B cell (primary cell): ENCODE data around the gene PREX1. TPM values are rescaled to one million over a fixed set of nuclear protein-coding genes. Genes with fewer than 3 reads are reported as not detected.

Source experiments
- ATAC-seq: fragments of 200-7000 bp; cut with Tn5 transposase; one replicate; pipeline ENCODE4 v1.10.0; 2021; ENCODE audit warnings: low read depth, mild to moderate bottlenecking, moderate number of reproducible peaks, moderate library complexity
- CTCF ChIA-PET: fragments of 350-600 bp; sonication (Branson Sonifier 250); formaldehyde crosslinking; loops from one replicate; lab custom pipeline; 2021; ENCODE audit warnings: antibody characterized with exemption, inconsistent platforms; lab: Charles Lee
- POLR2A ChIA-PET: fragments of 350-600 bp; sonication (Branson Sonifier 250); formaldehyde crosslinking; loops from one replicate; lab custom pipeline; 2021; ENCODE audit warnings: antibody characterized with exemption; lab: Charles Lee
- DNase-seq: peaks from one replicate; pipeline ENCODE4 v3.0.0; 2013
- H2AFZ ChIP-seq: 2 replicates; pipeline ENCODE4 v1.6.1; 2012; ENCODE audit warnings: mild to moderate bottlenecking, low read depth, low read length; ENCODE audit not compliant: insufficient read depth, poor library complexity, severe bottlenecking
- H3K27ac ChIP-seq, 2 donors: 1 replicate in 1 of 2; 2 replicates in 1 of 2; pipeline ENCODE4 v1.5.1; 2012 to 2013; ENCODE audit warnings: low read length in 2 of 2, mild to moderate bottlenecking in 2 of 2, moderate library complexity in 1 of 2
- H3K27me3 ChIP-seq, 4 experiments: fragments of 200-600 bp in 1 of 4; sonication (generic) in 1 of 4; replicated peaks in 1 of 4; 1 replicate in 2 of 4; 2 replicates in 2 of 4; pipeline versions ENCODE4 v1.6.1 to v1.7.0; 2013 to 2016; ENCODE audit warnings: low read length in 3 of 4, mild to moderate bottlenecking in 2 of 4, mixed read lengths in 1 of 4, moderate library complexity in 1 of 4; ENCODE audit not compliant: insufficient read depth in 4 of 4, control insufficient read depth in 3 of 4; ENCODE audit errors: control extremely low read depth in 1 of 4
- H3K36me3 ChIP-seq, 2 experiments: replicated peaks in 1 of 2; 1 replicate in 1 of 2; 2 replicates in 1 of 2; pipeline versions ENCODE4 v1.6.1 to v1.7.1; 2013; ENCODE audit warnings: low read length in 1 of 2; ENCODE audit not compliant: insufficient read depth in 2 of 2, control insufficient read depth in 1 of 2; ENCODE audit errors: control extremely low read depth in 1 of 2, extremely low read depth in 1 of 2
- H3K4me1 ChIP-seq, 2 donors: fragments of 200-600 bp in 1 of 2; sonication (generic) in 1 of 2; 1 replicate in 1 of 2; 2 replicates in 1 of 2; pipeline versions ENCODE4 v1.5.1 to v1.6.1; 2013 to 2017; ENCODE audit warnings: low read length in 2 of 2; ENCODE audit not compliant: control insufficient read depth in 2 of 2, insufficient read depth in 2 of 2
- H3K4me2 ChIP-seq: replicated peaks from 2 replicates; pipeline ENCODE3; 2012; ENCODE audit warnings: mild to moderate bottlenecking, low read depth, low read length; ENCODE audit not compliant: poor library complexity, severe bottlenecking
- H3K4me3 ChIP-seq, 5 experiments: fragments of 200-600 bp in 1 of 5; sonication (generic) in 1 of 5; 1 replicate in 3 of 5; 2 replicates in 2 of 5; pipeline versions ENCODE4 v1.5.1 to v1.7.0; 2011 to 2016; ENCODE audit warnings: low read length in 4 of 5, mild to moderate bottlenecking in 4 of 5, low read depth in 2 of 5, control low read depth in 1 of 5, moderate library complexity in 1 of 5; ENCODE audit not compliant: insufficient read depth in 1 of 5; ENCODE audit errors: control extremely low read depth in 1 of 5, extremely low read depth in 1 of 5
- H3K79me2 ChIP-seq: fragments of 200-600 bp; sonication (generic); one replicate; pipeline ENCODE4 v1.6.0; 2016; ENCODE audit warnings: low read length; ENCODE audit not compliant: control insufficient read depth, insufficient read depth
- H3K9ac ChIP-seq: fragments of 200-600 bp; sonication (generic); 2 replicates; pipeline ENCODE4 v1.6.1; 2017; ENCODE audit warnings: mild to moderate bottlenecking, low read length, moderate library complexity
- H3K9me3 ChIP-seq, 3 donors: one replicate each; pipeline versions ENCODE4 v1.6.1 to v1.7.1; 2013; ENCODE audit warnings: low read length in 2 of 3; ENCODE audit not compliant: control insufficient read depth in 2 of 3, insufficient read depth in 1 of 3; ENCODE audit errors: control extremely low read depth in 1 of 3
- H4K20me1 ChIP-seq: 2 replicates; pipeline ENCODE4 v1.6.0; 2012; ENCODE audit warnings: mild to moderate bottlenecking, low read length; ENCODE audit not compliant: insufficient read depth, control insufficient read depth, poor library complexity, severe bottlenecking
- H3K27ac Mint-ChIP-seq: one replicate; pipeline ENCODE4 v1.8.0; 2021; ENCODE audit warnings: mixed read lengths
- H3K27me3 Mint-ChIP-seq: one replicate; pipeline ENCODE4 v1.8.0; 2021; ENCODE audit warnings: mixed read lengths
- H3K4me1 Mint-ChIP-seq: one replicate; pipeline ENCODE4 v1.8.0; 2021; ENCODE audit warnings: mixed read lengths
- H3K4me3 Mint-ChIP-seq: one replicate; pipeline ENCODE4 v1.8.0; 2021; ENCODE audit warnings: mixed read lengths
- H3K9me3 Mint-ChIP-seq: one replicate; pipeline ENCODE4 v1.8.0; 2022; ENCODE audit warnings: mixed read lengths; ENCODE audit not compliant: insufficient read depth
- CTCF ChIP-seq: fragments of 200-600 bp; IDR thresholded peaks from one replicate; pipeline ENCODE4 v1.8.0; 2022; ENCODE audit warnings: antibody characterized with exemption, mild to moderate bottlenecking
- EZH2 ChIP-seq: IDR thresholded peaks from 2 replicates; pipeline ENCODE4 v1.6.1; 2012; ENCODE audit warnings: borderline replicate concordance, low read depth, mild to moderate bottlenecking, moderate library complexity, low read length; ENCODE audit not compliant: insufficient read depth, poor library complexity, severe bottlenecking
- WGBS: methylation state at CpG from one replicate; pipeline ENCODE4 v1.1.5; 2013; ENCODE audit warnings: missing lambda C conversion rate; ENCODE audit not compliant: insufficient coverage; 5-methylcytosine and 5-hydroxymethylcytosine counted together
- intact Hi-C: fragments of 100-400 bp; cut with micrococcal nuclease; formaldehyde crosslinking; loops from one replicate; pipeline ENCODE4 v1.10.0; 2022
- polyA plus RNA-seq: library from polyadenylated mRNA; depleted of rRNA; stranded (reverse); fragments of >200 nt; gene quantifications from 2 replicates; pipeline ENCODE4 v1.2.3, GENCODE V29; 2012
- total RNA-seq, 2 donors: library from RNA; stranded (reverse); fragments of 120-200 nt in 1 of 2; gene quantifications; 1 replicate in 1 of 2; 2 replicates in 1 of 2; pipeline versions ENCODE4 v1.2.3 to v1.2.4, GENCODE V29; 2013 to 2022

PREX1 gene
- total and polyA plus RNA-seq, 2 donors (not counting 1 experiment from before 2014, with no cell fraction given): 79.1 to 99.4 TPM

GRCh38 chr20:48604426-48604825, 223.4 kb downstream of the PREX1 start:
- no peaks in the 10 kb centered on the region for H3K36me3 ChIP-seq
- peaks cover 0 to 5% (median 0%) of the 10 kb centered on the region in 4 experiments for H3K27me3 ChIP-seq
- no peaks in the 10 kb centered on the region for H3K4me1 ChIP-seq
- ChIA-PET CTCF (no interaction called here), POLR2A (no interaction called here)
- no peak overlapping the region for H3K27ac ChIP-seq
- no peaks in the 10 kb centered on the region for H3K79me2 ChIP-seq
- peaks cover 3% of the 10 kb centered on the region for H3K4me1 Mint-ChIP-seq
- TF ChIP-seq CTCF (no peak), EZH2 (no peak)
- H3K9me3 ChIP-seq: no peaks in the 10 kb centered on the region
- WGBS: 94% methylated on average over 9 of the region's 9 CpGs
- H2AFZ ChIP-seq: no peak overlapping the region
- no peaks in the 10 kb centered on the region for H4K20me1 ChIP-seq
- H3K27ac Mint-ChIP-seq: no peak overlapping the region
- no peak overlapping the region for H3K4me3 ChIP-seq
- no peak overlapping the region for H3K4me2 ChIP-seq
- peaks cover 14% of the 10 kb centered on the region for H3K27me3 Mint-ChIP-seq
- intact Hi-C loops: no loop called here
- no peak for ATAC-seq
- no peak overlapping the region for H3K4me3 Mint-ChIP-seq
- no peaks in the 10 kb centered on the region for H3K9me3 Mint-ChIP-seq
- no peak overlapping the region for H3K9ac ChIP-seq
- no peak for DNase-seq

- Histone ChIP-seq H3K79me2 (no peaks in the 10 kb centered on the region), H3K27ac (no peak overlapping the region), H3K4me2 (no peak overlapping the region), H4K20me1 (no peaks in the 10 kb centered on the region), H2AFZ (no peak overlapping the region), H3K9ac (no peak overlapping the region), H3K4me3 (no peak overlapping the region), H3K4me1 (no peaks in the 10 kb centered on the region), H3K27me3 (peaks cover 0 to 5% (median 0%) of the 10 kb centered on the region in 4 experiments), H3K9me3 (no peaks in the 10 kb centered on the region), H3K36me3 (no peaks in the 10 kb centered on the region)
- peaks cover 3% of the 10 kb centered on the region for H3K4me1 Mint-ChIP-seq
- ChIA-PET POLR2A (interaction anchor here (0.6 kb wide), 1 partner anchor 440 kb away, joined by 3 read pairs; no protein-coding TSS in a partner anchor), CTCF (no interaction called here)
- ATAC-seq (no peak), DNase-seq (no peak)
- no peak for TF ChIP-seq CTCF
- no peak for TF ChIP-seq EZH2
- intact Hi-C loops: no loop called here
- no peak overlapping the region for H3K27ac Mint-ChIP-seq
- no peaks in the 10 kb centered on the region for H3K9me3 Mint-ChIP-seq
- WGBS: 88% methylated on average over 11 of the region's 11 CpGs
- peaks cover 17% of the 10 kb centered on the region for H3K27me3 Mint-ChIP-seq
- H3K4me3 Mint-ChIP-seq: no peak overlapping the region
These were observed 223.9 kb downstream of the PREX1 start for GRCh38 chr20:48603819-48604405.
